HG03520 (cell line): ENCODE results near the gene ADAMTS7.
"Not testable (repeated sequence)": the region's sequence is repeated elsewhere in the genome, so short reads cannot be mapped to it uniquely, and the experiment has no call there.

Experiments used
- ATAC-seq: cut with Tn5 transposase; IDR thresholded peaks from one replicate; pipeline ENCODE4 v1.9.1; 2021; ENCODE audit warnings: mild to moderate bottlenecking, moderate library complexity; ENCODE audit not compliant: unreplicated experiment

ADAMTS7 gene

DNA sequence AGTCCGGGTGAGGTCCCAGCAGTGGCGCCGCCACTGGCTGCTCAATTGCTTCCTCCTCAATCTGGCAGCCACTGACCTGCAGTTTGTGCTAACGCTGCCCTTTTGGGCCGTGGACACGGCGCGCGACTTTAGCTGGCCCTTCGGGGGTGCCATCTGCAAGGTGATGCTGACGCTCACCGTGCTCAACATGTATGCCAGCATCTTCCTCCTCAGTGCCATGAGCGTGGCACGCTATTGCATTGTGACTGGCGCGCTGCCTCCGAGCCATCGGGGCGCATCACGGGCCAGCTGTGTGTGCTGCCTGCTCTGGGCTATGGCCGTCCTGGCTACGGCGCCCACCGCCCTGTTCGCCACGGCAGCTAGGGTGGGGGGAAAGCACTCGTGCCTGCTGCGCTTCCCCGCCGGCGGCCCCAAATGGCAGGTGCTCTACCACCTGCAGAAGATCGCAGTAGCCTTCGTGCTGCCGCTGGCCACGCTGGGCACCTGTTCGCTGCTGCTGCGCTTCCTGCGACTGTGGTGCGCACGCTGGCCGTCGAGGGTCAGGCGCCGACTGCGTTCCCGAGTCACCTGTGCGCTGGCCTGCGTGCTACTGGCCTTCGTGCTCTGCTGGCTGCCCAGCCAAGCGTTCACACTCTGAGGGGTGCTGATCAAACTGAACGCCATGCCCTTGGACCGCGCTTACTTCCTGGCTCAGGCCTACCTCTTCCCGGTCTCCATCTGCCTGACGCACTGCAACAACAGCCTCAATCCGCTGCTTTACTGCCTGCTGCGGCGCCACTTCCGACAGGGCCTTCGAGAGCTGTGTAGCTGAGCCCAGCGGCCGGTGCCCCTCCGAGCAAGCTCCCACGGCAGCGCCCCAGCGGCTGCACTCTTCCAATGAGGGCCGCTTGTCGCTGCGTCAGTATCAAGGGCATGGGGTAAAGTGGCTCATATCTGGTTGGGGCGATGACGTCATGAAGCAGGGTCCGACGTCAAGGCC, 20.3 kb upstream of the ADAMTS7 start:
- ATAC-seq = no peak

DNA sequence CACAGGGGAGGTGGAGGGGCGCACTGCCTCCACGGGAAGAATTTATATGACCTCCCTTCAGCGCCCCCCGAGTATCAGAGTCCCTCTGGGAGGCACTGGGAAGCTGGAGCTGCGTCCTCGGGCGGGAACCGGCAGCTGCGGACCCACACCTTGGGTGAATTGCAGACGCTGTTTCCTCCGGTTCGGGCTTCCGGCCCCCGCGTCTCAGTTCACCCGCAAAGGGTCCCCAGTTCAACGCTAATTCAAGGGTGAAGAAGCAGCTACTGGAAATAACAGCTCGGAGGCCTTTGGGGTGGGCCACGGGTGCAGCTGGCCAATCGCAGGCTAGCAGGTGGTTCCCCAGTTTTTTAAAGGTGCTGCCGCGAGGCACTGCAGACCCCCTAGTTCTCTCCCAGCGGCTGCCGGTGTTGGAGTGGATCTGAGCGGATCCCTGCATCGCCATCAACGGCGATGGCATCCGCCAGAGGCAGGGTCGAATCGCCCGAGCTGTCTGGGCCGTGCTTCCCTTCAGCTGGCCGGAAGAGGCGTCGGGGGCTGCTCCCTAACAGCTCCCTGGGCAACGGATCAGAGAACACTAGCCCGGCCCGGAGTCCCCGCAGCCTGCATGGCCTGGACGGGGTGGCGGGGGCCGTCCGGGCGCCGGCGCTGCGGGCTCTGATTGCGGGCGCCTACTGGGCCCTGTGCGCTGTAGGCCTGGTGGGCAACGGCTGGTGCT, 19.4 kb upstream of the ADAMTS7 start:
- no peak for ATAC-seq

DNA sequence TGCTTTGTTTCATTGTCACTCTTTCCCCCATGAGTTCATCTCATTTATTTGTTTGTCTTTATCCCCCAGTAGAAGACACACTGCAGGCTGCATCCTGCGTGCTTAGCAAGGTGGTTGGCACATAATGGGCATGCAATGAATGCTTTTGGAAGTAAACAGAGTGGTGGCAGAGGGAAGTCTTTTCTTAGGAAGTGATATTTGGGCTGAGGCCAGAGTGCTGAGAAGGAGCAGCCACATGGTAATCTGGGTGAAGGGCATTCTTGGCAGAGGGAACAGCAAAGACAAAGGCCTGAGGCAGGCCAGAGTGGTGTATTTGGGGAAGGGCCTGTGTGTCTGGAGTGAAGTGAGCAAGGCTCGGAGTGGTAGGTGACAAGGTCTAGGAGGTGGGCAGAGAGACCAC, 17.7 kb upstream of the ADAMTS7 start:
- ATAC-seq = no peak

DNA sequence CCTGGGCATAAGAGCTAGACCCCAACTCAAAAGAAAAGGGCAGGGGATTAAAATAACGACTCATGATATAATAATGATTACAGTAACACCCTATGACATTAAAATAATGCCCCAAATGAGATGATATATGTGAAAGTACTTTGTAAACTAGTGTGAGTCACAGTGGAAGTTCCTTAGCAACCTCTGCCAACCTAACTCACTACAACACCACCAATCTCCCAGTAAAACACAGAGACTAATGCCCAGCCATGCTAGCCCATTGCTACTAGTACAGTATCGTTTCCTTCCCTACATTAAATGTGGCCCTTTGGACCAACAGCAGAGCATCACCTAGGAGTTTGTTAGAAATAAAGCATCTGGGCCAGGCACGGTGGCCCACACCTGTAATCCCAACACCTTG, 11.2 kb upstream of the ADAMTS7 start:
- ATAC-seq = no peak

DNA sequence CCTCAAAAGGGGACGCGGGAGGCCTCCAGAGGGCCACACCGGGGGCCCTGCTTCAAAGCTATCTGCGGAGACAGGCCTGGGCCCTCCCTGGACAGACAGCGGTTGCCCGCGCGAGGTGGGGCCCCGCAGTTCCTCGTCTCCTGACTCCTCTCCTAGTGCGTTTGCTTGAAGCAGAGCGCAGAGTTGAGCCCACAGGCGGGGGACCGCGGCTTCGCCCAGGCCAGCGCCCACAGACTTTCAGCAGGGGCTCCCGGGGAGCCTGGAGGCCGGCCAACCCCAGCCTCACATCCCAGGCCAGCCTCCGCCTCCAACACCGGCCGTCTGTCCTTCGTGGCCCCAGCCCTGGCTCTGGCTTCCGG, 540 bp upstream of the ADAMTS7 start:
- no peak for ATAC-seq

DNA sequence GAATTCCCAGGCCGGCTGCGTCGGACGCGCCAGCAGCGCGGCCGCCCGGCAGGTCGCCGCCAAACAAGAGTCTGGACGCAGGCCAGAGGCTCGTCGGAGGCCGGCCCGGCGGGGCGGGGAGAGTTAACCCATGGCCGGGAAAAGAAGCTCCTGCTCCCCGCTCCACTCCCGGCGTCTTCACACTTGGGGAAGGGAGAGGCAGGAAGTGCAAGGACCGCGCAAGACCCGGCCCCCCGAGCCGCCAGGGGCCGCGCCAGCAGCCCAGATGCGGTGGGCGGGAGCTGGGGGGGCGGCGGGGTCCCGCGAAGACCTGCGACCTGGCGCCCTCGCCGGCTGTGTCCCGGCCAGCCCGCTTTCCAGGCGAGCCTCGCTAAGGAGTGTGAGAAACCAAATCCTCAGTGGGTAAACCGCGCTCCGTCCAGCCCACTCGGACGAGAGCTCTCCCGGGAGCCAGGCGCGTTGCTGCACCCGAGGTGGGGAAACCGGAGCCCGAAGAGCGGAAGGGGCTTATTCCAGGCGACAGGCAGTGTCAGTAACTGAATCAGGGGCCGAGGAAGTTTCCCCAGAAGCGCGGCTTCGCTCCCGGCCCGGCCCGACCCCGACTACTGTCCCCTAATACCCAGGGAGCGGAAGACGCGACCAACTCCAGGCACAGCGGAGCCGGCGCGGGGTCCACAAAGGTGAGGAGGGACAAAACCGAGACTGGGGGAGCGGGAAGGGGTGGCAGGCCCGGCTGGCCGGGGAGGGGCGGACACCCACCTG, 721 bp downstream of the ADAMTS7 start:
- no peak for ATAC-seq

DNA sequence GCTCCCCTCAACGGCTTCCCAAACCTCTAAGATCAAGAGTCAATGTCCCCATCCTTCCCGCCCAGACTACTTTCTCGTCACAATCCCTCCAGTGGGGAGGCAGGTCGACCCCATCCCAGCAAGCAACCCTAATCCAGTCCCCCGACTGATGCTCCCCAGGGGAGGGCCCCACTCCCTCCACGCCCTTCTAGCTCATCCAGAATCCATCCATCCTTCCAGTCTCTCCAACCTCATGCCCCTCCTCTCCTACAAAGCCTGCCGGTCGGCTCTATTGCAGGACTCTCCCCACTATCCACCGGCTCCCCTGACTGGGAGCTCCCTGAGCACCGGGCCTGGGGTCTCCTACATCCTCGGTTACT, 1.3 kb downstream of the ADAMTS7 start:
- no peak for ATAC-seq

DNA sequence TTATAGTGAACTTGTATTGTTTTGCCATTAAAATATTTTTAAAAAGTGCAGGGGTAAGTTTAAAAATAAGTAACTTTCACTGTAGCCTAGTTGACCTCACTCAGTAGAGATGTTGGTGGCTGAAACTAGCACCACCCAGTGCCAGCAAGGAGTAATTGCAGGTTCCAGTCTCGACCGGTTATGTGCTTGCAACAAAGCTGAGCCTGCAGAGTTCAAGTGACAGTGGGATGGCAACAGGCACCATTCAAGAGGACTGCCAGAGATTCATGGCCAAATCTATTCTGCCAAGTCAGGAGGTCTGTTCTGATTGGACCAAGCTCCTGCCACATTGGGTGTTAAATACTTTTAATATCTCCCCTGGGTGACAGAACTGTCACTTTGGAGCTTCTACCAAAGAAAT, 2.7 kb downstream of the ADAMTS7 start:
- ATAC-seq = no peak

DNA sequence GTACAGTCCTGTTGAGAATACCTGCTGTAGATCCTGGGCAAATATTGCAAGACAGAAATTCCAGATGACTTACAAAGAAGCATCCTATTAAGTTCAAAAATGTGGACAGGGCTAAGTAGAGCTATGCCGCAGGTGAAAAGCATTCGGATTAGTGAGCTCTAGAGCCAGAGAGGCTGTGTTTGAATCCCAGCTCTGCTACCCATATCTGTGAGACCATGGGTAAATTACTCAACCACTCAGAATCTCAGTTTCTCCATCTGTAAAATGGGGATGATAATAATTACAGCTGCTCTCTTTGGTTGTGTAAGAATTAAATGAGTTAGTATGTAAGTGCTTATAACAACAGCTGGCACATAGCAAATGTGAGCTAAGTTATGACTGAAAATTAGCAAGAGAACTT, 3.9 kb downstream of the ADAMTS7 start:
- ATAC-seq = no peak

DNA sequence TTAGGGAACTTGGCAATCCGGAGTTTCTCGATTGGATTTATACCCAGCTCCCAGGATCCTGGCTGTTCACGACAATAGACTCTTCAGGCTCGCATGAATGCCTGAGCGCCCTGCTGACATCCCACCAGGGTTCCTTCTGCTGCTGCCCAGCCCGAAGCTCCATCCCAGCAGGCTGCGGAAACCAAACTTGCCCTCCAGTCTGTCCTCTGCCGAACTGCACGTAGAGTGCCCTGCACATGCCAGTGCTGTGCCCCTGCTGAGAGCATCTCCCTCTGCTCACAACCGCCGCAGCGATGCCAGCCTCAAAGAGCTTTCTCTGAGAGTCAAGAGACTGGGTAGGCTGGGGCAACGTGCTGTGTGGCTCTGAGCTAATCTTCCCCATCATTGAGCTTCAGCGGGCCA, 6.9 kb downstream of the ADAMTS7 start:
- no peak for ATAC-seq

DNA sequence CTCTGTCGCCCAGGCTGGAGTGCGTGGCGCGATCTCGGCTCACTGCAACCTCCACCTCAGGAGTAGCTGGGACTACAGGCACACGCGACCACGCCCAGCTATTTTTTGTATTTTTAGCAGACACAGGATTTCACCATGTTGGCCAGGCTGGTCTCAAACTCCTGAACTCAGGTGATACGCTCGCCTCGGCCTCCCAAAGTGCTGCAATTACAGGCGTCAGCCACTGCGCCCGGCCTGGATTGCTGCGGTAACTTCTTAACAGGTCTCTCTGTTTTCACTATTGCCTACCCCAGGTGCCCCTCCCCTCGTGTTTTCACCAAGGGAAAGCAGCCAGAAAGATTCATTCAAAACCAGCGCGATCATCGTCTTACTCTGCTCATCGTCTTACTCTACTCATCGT, 10.5 kb downstream of the ADAMTS7 start:
- ATAC-seq = no peak

DNA sequence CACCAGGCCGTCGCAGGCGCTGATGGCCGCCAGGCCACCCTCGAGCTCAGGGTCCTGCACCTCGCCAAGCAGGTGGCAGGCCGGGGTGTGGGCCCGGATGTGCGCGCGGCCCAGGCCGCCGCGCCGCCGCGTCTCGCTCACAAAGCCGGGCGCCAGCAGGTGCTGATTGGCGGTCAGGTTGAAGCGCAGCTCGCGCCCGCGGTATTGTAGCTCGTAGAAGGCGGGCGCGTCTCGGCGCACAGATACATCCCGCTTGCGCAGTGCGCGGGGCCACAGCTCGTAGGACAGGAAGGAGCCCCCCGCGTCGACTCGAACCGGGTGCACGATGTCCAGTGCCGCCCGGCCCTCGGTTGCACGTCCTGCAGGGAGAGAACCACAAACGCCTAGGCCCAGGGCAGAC, 11.1 kb downstream of the ADAMTS7 start:
- ATAC-seq = no peak

DNA sequence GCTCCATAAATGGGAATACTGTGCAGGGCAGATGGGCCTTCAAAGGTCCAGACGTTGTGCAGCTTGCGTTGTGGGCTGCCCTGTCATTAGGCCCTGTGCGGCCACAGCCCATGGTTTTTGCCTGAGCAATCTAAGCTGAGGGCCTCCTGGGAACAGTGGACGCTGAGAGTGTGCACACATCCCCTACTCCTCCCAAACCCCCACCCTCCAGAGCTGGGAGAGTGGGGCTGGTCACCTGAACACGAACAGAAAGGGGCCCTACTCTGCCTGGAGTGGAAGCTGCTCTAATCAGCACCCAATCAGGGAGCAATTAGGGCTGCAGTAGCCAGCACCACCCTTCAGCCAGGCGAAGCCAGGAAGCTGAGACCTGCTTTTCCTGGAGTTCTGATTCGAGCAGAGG, 12.2 kb downstream of the ADAMTS7 start:
- ATAC-seq = not testable (repeated sequence)

DNA sequence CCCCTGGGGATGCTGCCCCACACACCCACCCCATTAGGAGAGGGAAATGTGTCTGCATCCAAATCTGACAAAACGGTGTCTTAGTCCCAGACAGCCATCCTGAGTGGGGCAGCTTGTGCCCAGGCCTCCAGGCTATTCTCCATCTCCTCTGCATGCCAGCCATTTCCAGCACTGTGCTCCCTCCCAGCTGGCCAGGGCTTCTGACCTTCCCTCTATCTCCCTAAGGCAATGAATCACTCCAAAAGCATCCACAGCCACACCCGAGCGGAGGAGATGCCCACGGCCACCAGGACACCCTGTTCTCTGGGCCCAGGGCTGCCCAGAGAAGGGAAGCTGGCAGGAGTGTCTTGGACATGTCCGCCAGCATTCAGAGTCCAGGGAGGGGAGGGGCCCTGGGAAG, 12.9 kb downstream of the ADAMTS7 start:
- not testable (repeated sequence) for ATAC-seq

DNA sequence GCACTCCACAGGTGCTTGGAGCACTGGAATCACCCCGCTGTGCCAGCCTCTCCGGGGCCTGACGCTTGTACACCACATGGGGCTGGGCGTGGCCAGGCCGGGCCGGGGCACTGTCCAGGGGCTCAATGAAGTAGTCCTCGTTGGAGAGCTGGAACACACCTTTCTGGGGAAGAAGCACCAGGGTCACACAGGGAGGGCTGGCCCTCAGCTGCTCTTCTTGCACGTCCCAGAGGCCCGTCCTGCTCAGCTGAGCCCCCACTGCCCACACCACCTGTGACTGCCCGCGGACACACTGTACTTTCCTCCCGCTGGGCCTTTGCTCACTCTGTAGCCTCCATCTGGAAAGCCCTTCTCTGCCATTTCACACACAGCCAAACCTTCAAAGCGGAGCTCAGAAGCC, 13.3 kb downstream of the ADAMTS7 start:
- no peak for ATAC-seq

DNA sequence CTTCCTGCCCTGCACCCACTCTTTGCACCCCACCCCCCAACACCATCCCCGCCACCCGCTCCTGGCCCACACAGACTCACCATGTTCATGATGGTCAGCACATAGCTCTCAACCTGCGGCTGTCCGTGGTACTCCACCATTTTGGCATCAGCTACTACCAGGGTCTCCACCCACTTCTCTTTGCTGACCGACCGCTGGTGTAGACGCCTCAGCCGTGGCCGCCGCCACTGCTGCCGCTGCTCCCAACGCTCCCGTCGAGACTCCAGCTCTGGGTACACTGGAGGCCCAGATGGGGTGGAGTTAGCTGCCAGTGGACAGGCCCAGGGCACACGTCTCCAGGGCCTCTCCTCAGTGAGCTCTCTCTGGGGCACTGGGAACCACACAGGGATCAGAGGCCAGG, 14.8 kb downstream of the ADAMTS7 start:
- ATAC-seq = no peak

DNA sequence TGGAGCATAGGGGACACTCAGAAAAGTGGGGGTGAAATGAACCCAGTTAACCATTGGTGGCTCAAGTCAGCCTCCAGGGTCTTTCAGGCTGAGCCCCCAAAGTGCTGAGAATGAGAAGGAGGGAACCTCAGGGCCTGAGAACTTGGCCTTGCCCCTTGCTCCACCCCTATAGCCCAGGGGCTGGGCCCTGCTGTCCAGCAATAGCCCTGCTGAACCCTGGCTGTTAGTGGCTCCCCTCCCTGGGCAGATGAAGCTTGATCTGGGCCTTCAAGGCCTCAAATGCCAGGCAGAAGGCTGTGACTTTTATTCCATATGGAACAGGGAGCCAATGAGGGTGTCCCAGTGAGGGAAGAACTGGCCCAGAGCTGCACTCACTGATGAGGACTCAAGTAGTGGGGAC, 16.2 kb downstream of the ADAMTS7 start:
- no peak for ATAC-seq

DNA sequence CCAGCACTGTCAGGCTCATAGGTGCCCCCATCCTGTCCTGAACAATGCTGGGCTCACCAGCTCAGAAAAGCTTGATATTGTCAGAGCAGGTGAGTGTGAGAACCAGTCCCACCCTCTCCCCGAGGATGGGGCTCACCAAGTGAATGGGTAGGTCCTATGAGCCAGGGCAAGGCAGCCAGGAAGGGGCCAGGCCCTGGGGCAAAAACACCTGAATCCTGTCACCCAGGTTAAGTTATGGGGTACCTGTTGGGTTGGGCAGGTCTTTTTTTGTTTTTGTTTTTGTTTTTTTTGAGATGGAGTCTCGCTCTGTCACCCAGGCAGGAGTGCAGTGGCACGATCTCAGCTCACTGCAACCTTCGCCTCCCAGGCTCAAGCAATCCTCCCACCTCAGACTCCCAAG, 16.8 kb downstream of the ADAMTS7 start:
- not testable (repeated sequence) for ATAC-seq

DNA sequence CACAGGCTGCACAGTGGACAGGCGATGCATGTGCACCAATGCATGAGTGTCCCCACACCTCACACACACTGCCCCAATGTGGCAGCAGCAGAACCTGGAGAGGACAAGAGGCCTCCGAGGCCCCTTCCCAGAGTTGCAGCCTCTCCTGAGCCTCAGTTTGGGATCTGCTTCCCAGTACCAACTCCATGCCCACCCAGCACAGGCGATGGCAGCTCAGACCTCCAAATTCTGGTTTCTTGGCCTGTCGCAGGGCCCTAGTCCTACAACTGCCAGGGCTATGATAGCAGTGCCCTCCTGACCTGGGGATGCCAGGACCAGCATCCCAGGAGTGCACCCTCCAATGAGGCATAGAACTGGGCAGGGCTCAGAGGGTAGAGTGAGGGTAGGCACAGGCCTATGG, 19.9 kb downstream of the ADAMTS7 start:
- no peak for ATAC-seq

DNA sequence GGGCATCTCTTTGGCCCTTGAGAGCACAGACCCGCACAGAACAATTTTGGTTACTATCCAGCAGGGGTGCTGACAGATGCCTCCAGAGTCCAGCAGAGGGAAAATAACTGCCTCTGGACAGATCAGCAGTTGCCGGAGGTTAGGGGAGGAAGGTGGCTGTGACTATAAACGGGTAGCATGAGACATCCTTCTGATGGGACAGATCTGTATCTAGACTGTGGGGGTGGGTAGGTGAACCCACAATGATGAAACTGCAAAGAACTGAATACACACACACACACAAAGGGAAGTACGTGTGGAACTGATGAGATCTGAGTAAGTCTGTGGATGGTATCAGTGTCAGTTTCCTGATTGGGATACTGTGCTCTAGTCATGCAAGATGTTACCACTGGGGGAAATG, 21.2 kb downstream of the ADAMTS7 start:
- no peak for ATAC-seq

DNA sequence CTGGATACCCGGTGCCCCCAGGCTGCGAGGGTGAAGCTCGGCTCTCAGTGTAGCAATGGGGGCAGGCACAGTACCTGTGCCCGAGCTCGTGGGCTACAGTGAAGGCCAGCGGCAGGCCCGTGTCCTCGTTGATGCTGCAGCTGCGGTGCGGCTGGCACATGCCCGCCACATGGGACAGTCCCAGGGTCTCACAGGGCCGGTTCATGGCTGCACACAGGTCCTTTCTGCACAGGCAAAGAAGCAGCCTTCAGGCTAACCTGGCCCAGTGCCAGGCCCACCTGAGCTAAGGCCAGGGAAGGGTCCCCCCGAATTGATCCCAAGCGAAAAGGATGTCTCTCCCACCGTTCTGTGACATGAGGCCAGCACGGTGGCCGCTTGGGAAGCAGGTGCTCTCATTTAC, 21.6 kb downstream of the ADAMTS7 start:
- no peak for ATAC-seq
